ENCODE results near the gene SCUBE1. TPM values are rescaled to one million over a fixed set of nuclear protein-coding genes. Genes with fewer than 3 reads are reported as not detected.

The SCUBE1 gene
- total RNA-seq, 4 donors from 2014 or later, result 81.3 to 214 (median 141) TPM

- DNase-seq (ENCODE audit: low spot score in 2 of 2), result no peak
- peaks cover 0 to 24% (median 0%) of the 10 kb centered on the region in 4 donors for H3K4me1 ChIP-seq
- 79 to 90% methylated on average over 6 of the region's 6 CpGs for WGBS, 2 donors
- H3K4me3 ChIP-seq, result no peak overlapping the region
- no peak for TF ChIP-seq EP300 (IDR thresholded peaks at IDR 0.05)
- no peak for TF ChIP-seq POLR2A (IDR thresholded peaks at IDR 0.05)
- TF ChIP-seq CTCF (IDR thresholded peaks at IDR 0.05), result no peak
- H3K27ac ChIP-seq, result no peak overlapping the region
- peaks cover 0 to 10% of the 10 kb centered on the region in 2 donors for H3K27me3 ChIP-seq
- H3K36me3 ChIP-seq, result no peaks in the 10 kb centered on the region
- no peaks in the 10 kb centered on the region for H3K9me3 ChIP-seq
Measured at GRCh38 chr22:43381693-43382092, 38.5 kb upstream of the SCUBE1 start.

GRCh38 chr22:43377896-43378704, 34.9 kb upstream of the SCUBE1 start:
- peaks cover 0 to 11% (median 0%) of the 10 kb centered on the region in 4 donors for H3K9me3 ChIP-seq
- H3K36me3 ChIP-seq, result no peaks in the 10 kb centered on the region
- peaks cover 0 to 13% of the 10 kb centered on the region in 2 donors for H3K27me3 ChIP-seq
- TF ChIP-seq EP300 (IDR thresholded peaks at IDR 0.05) (no peak), CTCF (IDR thresholded peaks at IDR 0.05) (no peak), POLR2A (IDR thresholded peaks at IDR 0.05) (no peak)
- 26% methylated on average over 8 of the region's 8 CpGs for WGBS, 2 donors
- no peak overlapping the region for H3K4me3 ChIP-seq
- H3K27ac ChIP-seq, result peak overlapping the region in 2 of 4 donors; percentile 23 to 24
- DNase-seq (ENCODE audit: low spot score in 2 of 2), result peak in 1 of 2 donors; percentile 40
- peaks cover 0 to 17% (median 0%) of the 10 kb centered on the region in 4 donors for H3K4me1 ChIP-seq

- DNase-seq (ENCODE audit: low spot score in 2 of 2), result no peak
- H3K9me3 ChIP-seq, result peaks cover 0 to 11% (median 0%) of the 10 kb centered on the region in 4 donors
- TF ChIP-seq POLR2A (IDR thresholded peaks at IDR 0.05) (no peak), EP300 (IDR thresholded peaks at IDR 0.05) (no peak), CTCF (IDR thresholded peaks at IDR 0.05) (no peak)
Measured at GRCh38 chr22:43377548-43377895, 34.4 kb upstream of the SCUBE1 start.

GRCh38 chr22:43376765-43377547, 33.8 kb upstream of the SCUBE1 start:
- 56 to 58% methylated on average over 15 of the region's 15 CpGs for WGBS, 2 donors
- Histone ChIP-seq H3K27ac (no peak overlapping the region), H3K9me3 (peaks cover 0 to 11% (median 0%) of the 10 kb centered on the region in 4 donors), H3K4me3 (no peak overlapping the region), H3K27me3 (peaks cover 0 to 17% of the 10 kb centered on the region in 2 donors), H3K36me3 (no peaks in the 10 kb centered on the region), H3K4me1 (peaks cover 0 to 17% (median 0%) of the 10 kb centered on the region in 4 donors)
- TF ChIP-seq CTCF (IDR thresholded peaks at IDR 0.05) (no peak), EP300 (IDR thresholded peaks at IDR 0.05) (no peak), POLR2A (IDR thresholded peaks at IDR 0.05) (no peak)
- DNase-seq (ENCODE audit: low spot score in 2 of 2), result no peak

More at GRCh38 chr22:43377548-43377895, 34.4 kb upstream of the SCUBE1 start:
- Histone ChIP-seq H3K36me3 (no peaks in the 10 kb centered on the region), H3K27ac (no peak overlapping the region), H3K27me3 (peaks cover 0 to 13% of the 10 kb centered on the region in 2 donors), H3K4me3 (no peak overlapping the region), H3K4me1 (peaks cover 0 to 17% (median 0%) of the 10 kb centered on the region in 4 donors)
- 34 to 39% methylated on average over 10 of the region's 10 CpGs for WGBS, 2 donors
